ENCODE data around the gene REN. TPM values are rescaled to one million over a fixed set of nuclear protein-coding genes. Genes with fewer than 3 reads are reported as not detected.

REN gene
- polyA plus RNA-seq, 1 experiment, result 0.99 TPM

- peaks cover 4% of the 10 kb centered on the region; the same call in 1 of the 2 replicates for H3K36me3 ChIP-seq (ENCODE audit: control insufficient read depth, insufficient read depth, low read length)
- CTCF ChIA-PET, result interaction anchor here (5.5 kb wide), 1 partner anchor 17 kb away, joined by 30 read pairs; no protein-coding TSS in a partner anchor
Measured at GRCh38 chr1:204146965-204147364, 19.2 kb downstream of the REN start.

GRCh38 chr1:204146309-204146708, 19.8 kb downstream of the REN start:
- DNase-seq (ENCODE audit: low read depth), result no peak
- Histone ChIP-seq H3K4me3 (ENCODE audit: low read depth, low read length) (no peak overlapping the region), H3K36me3 (ENCODE audit: control insufficient read depth, insufficient read depth, low read length) (peaks cover 4% of the 10 kb centered on the region; the same call in 1 of the 2 replicates), H3K27me3 (ENCODE audit: control insufficient read depth, insufficient read depth, low read length) (no peaks in the 10 kb centered on the region)
- TF ChIP-seq, protein P1, sequence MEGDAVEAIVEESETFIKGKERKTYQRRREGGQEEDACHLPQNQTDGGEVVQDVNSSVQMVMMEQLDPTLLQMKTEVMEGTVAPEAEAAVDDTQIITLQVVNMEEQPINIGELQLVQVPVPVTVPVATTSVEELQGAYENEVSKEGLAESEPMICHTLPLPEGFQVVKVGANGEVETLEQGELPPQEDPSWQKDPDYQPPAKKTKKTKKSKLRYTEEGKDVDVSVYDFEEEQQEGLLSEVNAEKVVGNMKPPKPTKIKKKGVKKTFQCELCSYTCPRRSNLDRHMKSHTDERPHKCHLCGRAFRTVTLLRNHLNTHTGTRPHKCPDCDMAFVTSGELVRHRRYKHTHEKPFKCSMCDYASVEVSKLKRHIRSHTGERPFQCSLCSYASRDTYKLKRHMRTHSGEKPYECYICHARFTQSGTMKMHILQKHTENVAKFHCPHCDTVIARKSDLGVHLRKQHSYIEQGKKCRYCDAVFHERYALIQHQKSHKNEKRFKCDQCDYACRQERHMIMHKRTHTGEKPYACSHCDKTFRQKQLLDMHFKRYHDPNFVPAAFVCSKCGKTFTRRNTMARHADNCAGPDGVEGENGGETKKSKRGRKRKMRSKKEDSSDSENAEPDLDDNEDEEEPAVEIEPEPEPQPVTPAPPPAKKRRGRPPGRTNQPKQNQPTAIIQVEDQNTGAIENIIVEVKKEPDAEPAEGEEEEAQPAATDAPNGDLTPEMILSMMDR (IDR thresholded peaks at IDR 0.05; ENCODE audit: insufficient read depth, low read depth, low read length), result no peak
- ChIA-PET POLR2A (no interaction called here), CTCF (no interaction called here)

More at GRCh38 chr1:204146965-204147364, 19.2 kb downstream of the REN start:
- TF ChIP-seq, protein P1 (IDR thresholded peaks at IDR 0.05; ENCODE audit: insufficient read depth, low read depth, low read length), result no peak
- H3K4me3 ChIP-seq (ENCODE audit: low read depth, low read length), result no peak overlapping the region
- no peak for DNase-seq (ENCODE audit: low read depth)
- POLR2A ChIA-PET, result no interaction called here
- H3K27me3 ChIP-seq (ENCODE audit: control insufficient read depth, insufficient read depth, low read length), result no peaks in the 10 kb centered on the region

DNA sequence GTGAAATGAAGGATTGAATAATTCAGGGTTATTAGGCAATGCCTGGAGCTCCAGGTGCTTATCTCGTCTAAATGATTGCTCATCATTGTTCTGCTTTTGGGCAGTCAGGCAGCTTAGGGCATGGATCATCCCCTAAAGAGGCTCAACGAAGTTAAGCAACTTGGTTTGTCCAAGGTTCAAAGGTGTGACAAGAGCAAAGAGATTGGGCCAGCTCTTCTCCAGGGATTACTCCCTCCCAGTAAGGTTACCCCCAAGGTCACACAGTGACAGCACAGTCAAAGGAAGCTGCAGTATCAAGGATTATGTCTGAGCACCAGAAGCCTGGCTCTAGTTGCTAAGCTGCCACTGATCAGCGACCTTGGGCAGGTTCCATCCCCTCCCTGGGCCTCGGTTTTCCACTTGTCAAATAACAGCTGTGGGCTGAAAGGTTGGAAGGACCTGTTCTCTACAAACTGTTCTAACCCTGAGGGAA, 21.1 kb downstream of the REN start:
- H3K4me3 ChIP-seq (ENCODE audit: low read depth, low read length), result no peak overlapping the region
- TF ChIP-seq, protein P1 (IDR thresholded peaks at IDR 0.05; ENCODE audit: insufficient read depth, low read depth, low read length), result no peak
- peaks cover 4% of the 10 kb centered on the region; the same call in 1 of the 2 replicates for H3K36me3 ChIP-seq (ENCODE audit: control insufficient read depth, insufficient read depth, low read length)
- ChIA-PET POLR2A (no interaction called here), CTCF (interaction anchor here (1.3 to 2.4 kb wide), 3 partner anchors 16 to 284 kb away, joined by 3 to 12 read pairs (median 5); partner anchors contain the start of gene SNRPE)
- no peak for DNase-seq (ENCODE audit: low read depth)
- no peaks in the 10 kb centered on the region for H3K27me3 ChIP-seq (ENCODE audit: control insufficient read depth, insufficient read depth, low read length)

- no peak for DNase-seq (ENCODE audit: low read depth)
- ChIA-PET POLR2A (no interaction called here), CTCF (interaction anchor here (1.3 to 2.4 kb wide), 2 partner anchors 14 to 283 kb away, joined by 3 to 12 read pairs; partner anchors contain the start of gene SNRPE)
- Histone ChIP-seq H3K27me3 (ENCODE audit: control insufficient read depth, insufficient read depth, low read length) (no peaks in the 10 kb centered on the region), H3K36me3 (ENCODE audit: control insufficient read depth, insufficient read depth, low read length) (peaks cover 4% of the 10 kb centered on the region; the same call in 1 of the 2 replicates), H3K4me3 (ENCODE audit: low read depth, low read length) (no peak overlapping the region)
- TF ChIP-seq, protein P1 (IDR thresholded peaks at IDR 0.05; ENCODE audit: insufficient read depth, low read depth, low read length), result no peak
Measured at GRCh38 chr1:204143276-204144041, 22.7 kb downstream of the REN start.

Data from BJ (cell line).